ENCODE results near the gene UNC5C. TPM values are rescaled to one million over a fixed set of nuclear protein-coding genes. Genes with fewer than 3 reads are reported as not detected.

The UNC5C gene
- total and polyA plus RNA-seq, 10 of the 15 experiments (the other 5 are each of a cell fraction or from before 2014, with no cell fraction given): 0.02 to 2.0 (median 0.15) TPM; not detected in 1

DNA sequence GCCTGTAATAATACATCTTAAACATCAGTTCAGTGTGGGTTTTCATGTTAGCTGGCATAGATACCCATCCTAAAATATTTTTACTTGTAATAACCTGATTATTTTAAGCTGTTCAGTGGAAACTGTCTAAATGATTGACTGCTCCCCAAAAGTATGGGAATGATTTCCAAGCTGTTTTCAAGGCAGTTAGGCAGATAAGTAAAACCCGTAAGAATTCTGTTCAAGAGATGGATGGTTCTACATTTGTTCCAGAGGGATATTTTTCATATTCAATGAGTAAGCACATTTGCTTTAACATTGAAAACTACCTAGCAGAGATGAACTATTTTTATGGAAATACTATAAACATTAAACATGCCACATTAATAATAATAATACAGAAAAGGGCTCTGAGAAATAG lies 161.1 kb downstream of the UNC5C start:
- Histone ChIP-seq H3K9ac (ENCODE audit: control insufficient read depth, insufficient read depth, low read length) (no peak overlapping the region), H3K36me3 (ENCODE audit: control insufficient read depth in 2 of 2, insufficient read depth in 2 of 2, low read length in 1 of 2) (no peaks in the 10 kb centered on the region), H2AFZ (ENCODE audit: control insufficient read depth, low read depth, low read length) (no peak overlapping the region), H3K4me2 (ENCODE audit: control insufficient read depth, insufficient read depth) (no peak overlapping the region), H3K79me2 (ENCODE audit: control insufficient read depth, insufficient read depth, low read length) (no peaks in the 10 kb centered on the region), H4K20me1 (ENCODE audit: control insufficient read depth, insufficient read depth) (no peaks in the 10 kb centered on the region), H3K4me1 (ENCODE audit: control insufficient read depth, insufficient read depth, low read length) (no peaks in the 10 kb centered on the region), H3K27me3 (replicated peaks in 1 of 2; ENCODE audit: control insufficient read depth in 2 of 2, insufficient read depth in 2 of 2, low read length in 1 of 2) (no peaks in the 10 kb centered on the region), H3K27ac (ENCODE audit: control insufficient read depth, insufficient read depth) (no peak overlapping the region), H3K4me3 (no peak overlapping the region), H3K9me3 (replicated peaks; ENCODE audit: control insufficient read depth, insufficient read depth, low read length) (no peaks in the 10 kb centered on the region)
- ChIA-PET SMC1A (ENCODE audit: uncharacterized antibody, unreplicated experiment) (no interaction called here), CTCF (no interaction called here), POLR2A (no interaction called here), RAD21 (ENCODE audit: unreplicated experiment) (no interaction called here)
- TF ChIP-seq IKZF1 (conservative IDR thresholded peaks at IDR 0.05) (no peak), SREBF2 (IDR thresholded peaks at IDR 0.05; ENCODE audit: low read length) (no peak), MTA3 (IDR thresholded peaks at IDR 0.05; ENCODE audit: borderline replicate concordance, low read length) (no peak), GABPA (IDR thresholded peaks at IDR 0.05; ENCODE audit: low read depth) (no peak), TBL1XR1 (IDR thresholded peaks at IDR 0.05; ENCODE audit: low read depth, low read length) (no peak), ZNF622 (IDR thresholded peaks at IDR 0.05) (no peak), FOXK2 (IDR thresholded peaks at IDR 0.05) (no peak), WRNIP1 (IDR thresholded peaks at IDR 0.05; ENCODE audit: borderline replicate concordance, low read depth, low read length) (no peak), SIX5 (IDR thresholded peaks at IDR 0.05; ENCODE audit: low read depth, low read length, severe bottlenecking) (no peak), SIN3A (IDR thresholded peaks at IDR 0.05; ENCODE audit: low read depth, low read length) (no peak), BHLHE40 (IDR thresholded peaks at IDR 0.05; ENCODE audit: borderline replicate concordance in 1 of 2, low read depth in 2 of 2, low read length in 1 of 2) (no peak), RUNX3 (IDR thresholded peaks at IDR 0.05; ENCODE audit: low read length) (no peak), HCFC1 (IDR thresholded peaks at IDR 0.05; ENCODE audit: low read length) (no peak)
- TF ChIP-seq, protein P1, sequence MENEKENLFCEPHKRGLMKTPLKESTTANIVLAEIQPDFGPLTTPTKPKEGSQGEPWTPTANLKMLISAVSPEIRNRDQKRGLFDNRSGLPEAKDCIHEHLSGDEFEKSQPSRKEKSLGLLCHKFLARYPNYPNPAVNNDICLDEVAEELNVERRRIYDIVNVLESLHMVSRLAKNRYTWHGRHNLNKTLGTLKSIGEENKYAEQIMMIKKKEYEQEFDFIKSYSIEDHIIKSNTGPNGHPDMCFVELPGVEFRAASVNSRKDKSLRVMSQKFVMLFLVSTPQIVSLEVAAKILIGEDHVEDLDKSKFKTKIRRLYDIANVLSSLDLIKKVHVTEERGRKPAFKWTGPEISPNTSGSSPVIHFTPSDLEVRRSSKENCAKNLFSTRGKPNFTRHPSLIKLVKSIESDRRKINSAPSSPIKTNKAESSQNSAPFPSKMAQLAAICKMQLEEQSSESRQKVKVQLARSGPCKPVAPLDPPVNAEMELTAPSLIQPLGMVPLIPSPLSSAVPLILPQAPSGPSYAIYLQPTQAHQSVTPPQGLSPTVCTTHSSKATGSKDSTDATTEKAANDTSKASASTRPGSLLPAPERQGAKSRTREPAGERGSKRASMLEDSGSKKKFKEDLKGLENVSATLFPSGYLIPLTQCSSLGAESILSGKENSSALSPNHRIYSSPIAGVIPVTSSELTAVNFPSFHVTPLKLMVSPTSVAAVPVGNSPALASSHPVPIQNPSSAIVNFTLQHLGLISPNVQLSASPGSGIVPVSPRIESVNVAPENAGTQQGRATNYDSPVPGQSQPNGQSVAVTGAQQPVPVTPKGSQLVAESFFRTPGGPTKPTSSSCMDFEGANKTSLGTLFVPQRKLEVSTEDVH (IDR thresholded peaks at IDR 0.05; ENCODE audit: low read depth, partially characterized antibody): no peak
- 57% methylated on average over 1 of the region's 1 CpG for WGBS (ENCODE audit: insufficient coverage, insufficient replicate concordance, low lambda C conversion rate, missing lambda C conversion rate)
- ATAC-seq: no peak
- in situ Hi-C loops (cut with MboI) (no loop called here), intact Hi-C loops (cut with micrococcal nuclease; ENCODE audit: unreplicated experiment) (no loop called here)
- BruUV-seq (replicated peaks): no TSS peak
- DNase-seq (ENCODE audit: low read depth, low spot score): no peak
- FAIRE-seq: no peak

All from GM12878 (cell line).